MM.1S (cell line): ENCODE results near the gene MAFF.

Source experiments
- DNase-seq: peaks from one replicate; pipeline ENCODE4 v3.0.0-alpha.2; 2015
- H2AFZ ChIP-seq: fragments of 300-600 bp; sonication (generic); 2 replicates; pipeline ENCODE4 v1.6.0; 2016; ENCODE audit warnings: antibody characterized with exemption, low read length
- H3F3A ChIP-seq: fragments of 300-600 bp; sonication (generic); 2 replicates; pipeline ENCODE4 v1.6.1; 2016; ENCODE audit warnings: mild to moderate bottlenecking, antibody characterized with exemption, low read length, moderate library complexity, mixed read lengths; ENCODE audit not compliant: insufficient read depth
- H3K27ac ChIP-seq: fragments of 300-600 bp; sonication (generic); 2 replicates; pipeline ENCODE4 v1.5.1; 2016; ENCODE audit warnings: mild to moderate bottlenecking, low read length
- H3K27me3 ChIP-seq: fragments of 300-600 bp; sonication (generic); replicated peaks from 2 replicates; pipeline ENCODE4 v1.6.0; 2016; ENCODE audit warnings: low read length; ENCODE audit not compliant: insufficient read depth
- H3K36me3 ChIP-seq: fragments of 300-600 bp; sonication (generic); replicated peaks from 2 replicates; pipeline ENCODE4 v1.6.1; 2016; ENCODE audit warnings: mild to moderate bottlenecking, low read length, mixed read lengths; ENCODE audit not compliant: insufficient read depth
- H3K4me1 ChIP-seq: fragments of 300-600 bp; sonication (generic); 2 replicates; pipeline ENCODE4 v1.6.1; 2016; ENCODE audit warnings: low read length, mixed read lengths
- H3K4me2 ChIP-seq: fragments of 300-600 bp; sonication (generic); 2 replicates; pipeline ENCODE4 v1.6.0; 2016; ENCODE audit warnings: low read depth, low read length
- H3K4me3 ChIP-seq: fragments of 300-600 bp; sonication (generic); 2 replicates; pipeline ENCODE4 v1.5.1; 2016; ENCODE audit warnings: low read length, mixed read lengths
- H3K79me2 ChIP-seq: fragments of 300-600 bp; sonication (generic); 2 replicates; pipeline ENCODE4 v1.6.1; 2016; ENCODE audit warnings: mixed run types, low read length, mixed read lengths
- H3K9ac ChIP-seq: fragments of 300-600 bp; sonication (generic); 2 replicates; pipeline ENCODE4 v1.6.1; 2016; ENCODE audit warnings: low read length, mixed read lengths
- H3K9me2 ChIP-seq: fragments of 300-600 bp; sonication (generic); replicated peaks from 2 replicates; pipeline ENCODE4 v1.6.1; 2016; ENCODE audit warnings: mild to moderate bottlenecking, low read length, mixed read lengths; ENCODE audit not compliant: insufficient read depth
- H3K9me3 ChIP-seq: fragments of 300-600 bp; sonication (generic); replicated peaks from 2 replicates; pipeline ENCODE4 v1.6.1; 2016; ENCODE audit warnings: mild to moderate bottlenecking, low read length, mixed read lengths; ENCODE audit not compliant: insufficient read depth
- H4K20me1 ChIP-seq: fragments of 300-600 bp; sonication (generic); 2 replicates; pipeline ENCODE4 v1.6.1; 2016; ENCODE audit warnings: mild to moderate bottlenecking, low read length, moderate library complexity, mixed read lengths; ENCODE audit not compliant: insufficient read depth
- EZH2 ChIP-seq: fragments of 300-600 bp; sonication (generic); optimal IDR thresholded peaks from 2 replicates; pipeline ENCODE3; 2017; ENCODE audit warnings: low read depth, mild to moderate bottlenecking, antibody characterized with exemption, low read length, mixed read lengths
- EZH2phosphoT487 ChIP-seq: fragments of 300-600 bp; sonication (generic); IDR thresholded peaks from 2 replicates; pipeline ENCODE4 v1.6.1; 2018; ENCODE audit warnings: antibody characterized with exemption, low read length
- TF ChIP-seq, protein P1 (sequence below): fragments of 300-600 bp; sonication (generic); IDR thresholded peaks from 2 replicates; pipeline ENCODE4 v1.5.1; 2016; ENCODE audit warnings: antibody characterized with exemption, low read length, mixed read lengths

MAFF gene

DNA sequence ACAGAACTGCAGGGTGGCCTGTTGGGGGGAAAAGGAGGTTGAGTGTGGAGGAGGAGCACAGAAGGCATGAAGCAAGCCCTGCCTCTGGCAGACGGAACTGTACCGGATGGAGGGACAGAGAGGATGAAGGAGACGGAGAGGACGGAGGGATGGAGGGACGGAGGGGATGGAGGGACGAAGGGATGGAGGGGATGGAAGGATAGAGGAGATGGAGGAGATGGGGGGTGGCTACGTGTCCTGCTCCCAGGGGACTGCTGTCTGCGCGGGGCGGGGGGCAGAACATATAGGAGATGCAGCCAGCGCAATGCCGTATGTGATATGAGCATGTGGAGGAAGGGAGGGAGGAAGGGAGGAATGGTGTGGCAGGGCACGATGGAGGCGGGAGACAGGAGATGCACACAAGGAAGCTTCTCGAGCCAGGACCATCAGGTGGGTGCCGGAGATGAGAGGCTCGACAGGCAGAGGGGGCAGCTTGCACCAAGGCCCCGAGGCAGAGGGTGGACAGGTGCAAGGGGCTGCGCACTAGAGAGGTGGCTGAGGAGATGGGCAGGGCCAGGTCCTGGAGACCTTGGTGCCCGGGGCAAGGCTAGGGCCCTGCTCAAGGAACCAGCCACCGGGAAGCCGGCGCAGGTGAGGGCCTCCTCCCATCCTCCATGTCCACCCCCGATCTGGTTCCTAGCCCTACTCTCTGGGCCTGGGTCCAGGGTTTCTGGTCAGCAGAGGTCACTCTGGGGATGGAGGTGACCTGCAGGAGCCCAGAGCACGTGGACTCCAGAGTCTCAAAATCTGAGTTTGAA is 25.3 kb downstream of the MAFF start:
- H3K4me1 ChIP-seq, result peaks cover 11% of the 10 kb centered on the region; the same call in 1 of the 2 replicates
- H3K9ac ChIP-seq, result no peak overlapping the region
- H3K4me2 ChIP-seq, result no peak overlapping the region
- H3K36me3 ChIP-seq, result peaks cover 7% of the 10 kb centered on the region
- no peak for TF ChIP-seq EZH2
- no peak overlapping the region for H3K27ac ChIP-seq
- no peaks in the 10 kb centered on the region for H3K27me3 ChIP-seq
- no peaks in the 10 kb centered on the region for H4K20me1 ChIP-seq
- peaks cover 22% of the 10 kb centered on the region for H3K79me2 ChIP-seq
- no peaks in the 10 kb centered on the region for H3F3A ChIP-seq
- no peak overlapping the region for H3K4me3 ChIP-seq
- H3K9me2 ChIP-seq, result no peaks in the 10 kb centered on the region
- no peak overlapping the region for H2AFZ ChIP-seq
- H3K9me3 ChIP-seq, result no peaks in the 10 kb centered on the region
- DNase-seq, result no peak

DNA sequence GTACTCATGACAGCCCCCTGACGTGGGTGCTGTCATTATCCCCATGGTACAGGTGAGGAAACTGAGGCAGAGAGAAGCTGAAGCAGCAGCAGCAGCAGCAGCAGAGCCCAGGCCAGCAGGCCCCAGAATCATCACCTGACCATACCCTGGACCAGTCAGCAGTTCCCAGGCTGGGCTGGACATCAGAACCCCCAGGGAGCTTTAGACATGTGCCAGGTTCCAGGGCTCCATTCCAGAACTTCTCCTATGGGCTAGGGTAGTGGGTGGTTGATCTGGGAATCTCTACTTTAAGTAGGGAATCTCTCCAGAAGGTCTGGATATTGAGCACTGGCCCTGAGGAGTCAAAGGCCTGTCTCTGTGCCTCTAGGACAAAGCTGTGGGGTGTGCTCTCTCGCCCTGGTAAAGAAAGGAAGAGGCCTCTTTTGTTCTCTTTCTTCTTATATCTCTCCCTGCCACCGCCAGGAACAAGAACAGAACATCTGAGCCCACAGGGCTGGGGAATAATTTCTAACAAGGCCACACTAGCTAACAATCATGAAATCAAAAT is 26.6 kb downstream of the MAFF start:
- Histone ChIP-seq H3K4me3 (no peak overlapping the region), H3K4me2 (no peak overlapping the region), H3K36me3 (peaks cover 13% of the 10 kb centered on the region), H3K27me3 (no peaks in the 10 kb centered on the region), H3K27ac (no peak overlapping the region), H3K79me2 (peaks cover 33% of the 10 kb centered on the region), H3K9ac (no peak overlapping the region), H3K9me2 (no peaks in the 10 kb centered on the region), H3K4me1 (peaks cover 11% of the 10 kb centered on the region; the same call in 1 of the 2 replicates), H3F3A (no peaks in the 10 kb centered on the region), H4K20me1 (no peaks in the 10 kb centered on the region), H3K9me3 (no peaks in the 10 kb centered on the region), H2AFZ (no peak overlapping the region)
- no peak for DNase-seq
- TF ChIP-seq EZH2 (no peak), EZH2phosphoT487 (no peak)
- TF ChIP-seq, protein P1, sequence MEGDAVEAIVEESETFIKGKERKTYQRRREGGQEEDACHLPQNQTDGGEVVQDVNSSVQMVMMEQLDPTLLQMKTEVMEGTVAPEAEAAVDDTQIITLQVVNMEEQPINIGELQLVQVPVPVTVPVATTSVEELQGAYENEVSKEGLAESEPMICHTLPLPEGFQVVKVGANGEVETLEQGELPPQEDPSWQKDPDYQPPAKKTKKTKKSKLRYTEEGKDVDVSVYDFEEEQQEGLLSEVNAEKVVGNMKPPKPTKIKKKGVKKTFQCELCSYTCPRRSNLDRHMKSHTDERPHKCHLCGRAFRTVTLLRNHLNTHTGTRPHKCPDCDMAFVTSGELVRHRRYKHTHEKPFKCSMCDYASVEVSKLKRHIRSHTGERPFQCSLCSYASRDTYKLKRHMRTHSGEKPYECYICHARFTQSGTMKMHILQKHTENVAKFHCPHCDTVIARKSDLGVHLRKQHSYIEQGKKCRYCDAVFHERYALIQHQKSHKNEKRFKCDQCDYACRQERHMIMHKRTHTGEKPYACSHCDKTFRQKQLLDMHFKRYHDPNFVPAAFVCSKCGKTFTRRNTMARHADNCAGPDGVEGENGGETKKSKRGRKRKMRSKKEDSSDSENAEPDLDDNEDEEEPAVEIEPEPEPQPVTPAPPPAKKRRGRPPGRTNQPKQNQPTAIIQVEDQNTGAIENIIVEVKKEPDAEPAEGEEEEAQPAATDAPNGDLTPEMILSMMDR, result no peak

DNA sequence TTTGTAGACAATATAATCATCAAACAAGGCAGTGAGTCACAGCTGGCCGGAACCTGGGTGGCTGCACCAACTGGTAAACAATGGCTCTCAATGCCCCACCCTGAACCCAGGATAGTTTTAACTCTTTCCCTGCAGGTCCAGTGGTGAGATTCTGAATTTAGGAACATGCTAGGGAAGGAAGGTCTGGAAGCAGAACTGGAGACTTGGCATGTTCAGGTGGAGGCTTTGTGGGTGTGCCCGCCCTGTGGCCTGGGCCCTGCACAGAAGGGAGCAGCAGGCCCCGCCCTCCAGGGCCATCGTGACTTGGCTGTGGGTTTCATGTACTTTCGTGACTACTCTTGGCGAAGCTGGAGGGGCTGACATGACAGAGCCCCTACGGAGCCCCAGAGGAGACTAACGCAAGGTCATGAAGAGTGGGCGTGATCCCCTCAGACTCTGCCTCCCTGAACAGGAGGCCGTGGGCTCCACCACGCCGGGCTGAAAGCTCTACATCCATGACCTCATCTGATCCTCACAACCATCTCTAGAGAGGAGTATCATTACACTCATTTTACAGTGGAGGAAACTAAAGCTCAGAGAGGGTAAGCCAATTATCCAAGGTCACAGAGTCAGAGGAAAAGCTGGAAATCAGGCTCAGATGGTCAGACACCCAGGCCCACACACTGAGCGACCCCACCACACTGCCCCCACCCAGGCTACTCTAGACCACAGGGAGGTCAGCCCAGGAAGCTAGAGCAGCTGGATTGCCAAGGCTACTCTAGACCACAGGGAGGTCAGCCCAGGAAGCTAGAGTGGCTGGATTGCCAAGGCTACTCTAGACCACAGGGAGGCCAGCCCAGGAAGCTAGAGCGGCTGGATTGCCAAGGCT is 27.3 kb downstream of the MAFF start:
- no peak for DNase-seq
- Histone ChIP-seq H3K27ac (no peak overlapping the region), H3F3A (no peaks in the 10 kb centered on the region)

More for the DNA sequence above, 27.3 kb downstream of the MAFF start:
- no peak overlapping the region for H3K9ac ChIP-seq
- TF ChIP-seq, protein P1, result no peak
- TF ChIP-seq EZH2phosphoT487, result no peak
- no peak overlapping the region for H3K4me2 ChIP-seq
- peaks cover 11% of the 10 kb centered on the region; the same call in 1 of the 2 replicates for H3K4me1 ChIP-seq
- H3K27me3 ChIP-seq, result no peaks in the 10 kb centered on the region
- H2AFZ ChIP-seq, result no peak overlapping the region
- no peaks in the 10 kb centered on the region for H4K20me1 ChIP-seq
- no peaks in the 10 kb centered on the region for H3K9me2 ChIP-seq
- no peak overlapping the region for H3K4me3 ChIP-seq
- H3K9me3 ChIP-seq, result no peaks in the 10 kb centered on the region
- H3K36me3 ChIP-seq, result peaks cover 13% of the 10 kb centered on the region
- peaks cover 37% of the 10 kb centered on the region for H3K79me2 ChIP-seq
